HG03571 (cell line): ENCODE results near the gene GGTLC1.

Source experiments
- ATAC-seq: cut with Tn5 transposase; IDR thresholded peaks from one replicate; pipeline ENCODE4 v1.9.1; 2021; ENCODE audit not compliant: unreplicated experiment

GGTLC1 gene

GRCh38 chr20:23966927-23967615 is 21.5 kb downstream of the GGTLC1 start:
- no peak for ATAC-seq

- no peak for ATAC-seq
These were observed 22.3 kb downstream of the GGTLC1 start for GRCh38 chr20:23966298-23966697.

DNA sequence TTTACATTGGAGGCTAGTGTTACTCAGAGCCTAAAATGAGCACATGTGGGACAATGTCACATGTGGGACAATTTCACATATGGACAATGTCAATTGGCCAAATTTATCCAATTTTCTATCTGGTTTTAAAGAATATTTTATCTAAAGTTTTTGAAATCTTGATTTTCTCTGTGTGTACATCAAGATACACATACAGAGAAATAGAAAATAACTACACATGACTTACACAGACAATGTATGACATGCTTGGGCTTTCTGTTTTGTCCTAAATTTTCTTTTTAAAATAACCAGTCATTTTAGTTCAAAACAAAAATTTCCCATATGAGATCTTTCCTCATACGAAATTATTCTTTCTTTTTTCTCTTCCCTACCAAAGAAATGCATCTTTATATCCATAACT is 24.6 kb downstream of the GGTLC1 start:
- ATAC-seq: no peak

GRCh38 chr20:23962272-23962671 is 26.3 kb downstream of the GGTLC1 start:
- no peak for ATAC-seq

DNA sequence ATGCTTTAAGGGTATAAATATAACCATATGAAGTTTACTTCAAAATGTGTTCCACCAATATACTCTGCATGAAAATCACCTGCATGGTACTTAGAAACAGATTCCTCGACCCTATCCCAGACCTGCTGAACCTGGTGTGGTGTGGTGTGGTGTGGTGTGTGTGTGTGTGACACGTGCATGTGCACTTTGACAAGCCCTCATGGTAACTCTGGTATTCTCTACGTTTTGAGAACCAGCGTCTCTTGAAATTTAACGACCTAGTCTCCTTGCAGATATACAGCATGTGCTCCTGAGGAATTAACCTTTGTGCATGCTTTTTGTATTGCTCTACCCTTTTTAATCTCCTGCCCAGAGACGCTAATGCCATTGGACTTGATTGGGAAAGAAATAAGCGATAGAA is 29.5 kb downstream of the GGTLC1 start:
- ATAC-seq: no peak

GRCh38 chr20:23955896-23956295 is 32.7 kb downstream of the GGTLC1 start:
- no peak for ATAC-seq

GRCh38 chr20:23954008-23954745 is 34.4 kb downstream of the GGTLC1 start:
- no peak for ATAC-seq

- ATAC-seq: no peak
These were observed 42.4 kb downstream of the GGTLC1 start for GRCh38 chr20:23946206-23946605.

DNA sequence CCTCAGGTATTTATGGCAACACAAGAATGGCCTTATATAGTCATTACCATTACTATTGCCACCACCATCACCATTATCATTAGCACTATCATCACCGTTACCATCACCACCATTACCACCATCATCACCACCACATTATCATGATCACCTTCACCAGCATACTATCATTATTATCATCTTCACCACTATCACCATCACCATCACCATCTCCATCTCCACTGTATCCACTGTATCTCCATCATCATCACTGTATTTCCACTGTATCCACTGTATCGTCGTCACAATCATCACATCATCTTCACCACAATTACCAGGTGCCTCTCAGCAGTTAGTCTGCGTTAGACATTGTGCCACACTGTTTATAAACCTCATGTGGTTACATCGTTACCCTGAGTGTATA is 45.3 kb downstream of the GGTLC1 start:
- no peak for ATAC-seq

- ATAC-seq: no peak
These were observed 48.9 kb downstream of the GGTLC1 start for GRCh38 chr20:23939641-23940040.

DNA sequence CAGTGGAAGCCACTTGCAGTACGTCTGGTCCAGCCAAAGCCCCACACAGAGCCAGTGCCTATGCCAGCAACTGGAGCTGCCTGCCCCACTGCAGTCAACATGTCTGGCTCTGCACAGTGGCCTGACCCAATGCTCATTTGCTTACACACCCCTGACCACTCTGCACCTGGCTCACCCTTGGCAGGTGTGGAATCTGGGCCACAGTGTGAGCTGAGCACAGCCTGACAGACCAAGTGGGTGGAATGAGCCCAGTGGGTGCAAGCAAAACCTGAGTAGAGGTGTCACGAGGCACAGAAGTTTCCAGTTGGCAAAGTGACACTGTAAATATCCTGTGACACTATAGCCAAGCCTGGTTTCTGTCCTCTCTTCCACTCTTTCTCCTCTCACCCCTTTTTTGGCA is 49.5 kb downstream of the GGTLC1 start:
- ATAC-seq: no peak

GRCh38 chr20:23938118-23938438 is 50.5 kb downstream of the GGTLC1 start:
- ATAC-seq: no peak

GRCh38 chr20:23937303-23938117 is 51.1 kb downstream of the GGTLC1 start:
- no peak for ATAC-seq
